IPS-18c (cell line): ENCODE measurements around the gene POLR1G.
"Not testable (repeated sequence)": the region's sequence is repeated elsewhere in the genome, so short reads cannot be mapped to it uniquely, and the experiment has no call there.

Source experiments
- H3K4me3 ChIP-seq: 2 replicates; pipeline ENCODE4 v1.7.0; 2013; ENCODE audit warnings: low read depth, mild to moderate bottlenecking, low read length, moderate library complexity; ENCODE audit not compliant: insufficient read depth
- H3K9me3 ChIP-seq: one replicate; pipeline ENCODE4 v1.6.1; 2013; ENCODE audit warnings: mild to moderate bottlenecking, low read length, moderate library complexity; ENCODE audit not compliant: control insufficient read depth, insufficient read depth

Gene POLR1G

DNA sequence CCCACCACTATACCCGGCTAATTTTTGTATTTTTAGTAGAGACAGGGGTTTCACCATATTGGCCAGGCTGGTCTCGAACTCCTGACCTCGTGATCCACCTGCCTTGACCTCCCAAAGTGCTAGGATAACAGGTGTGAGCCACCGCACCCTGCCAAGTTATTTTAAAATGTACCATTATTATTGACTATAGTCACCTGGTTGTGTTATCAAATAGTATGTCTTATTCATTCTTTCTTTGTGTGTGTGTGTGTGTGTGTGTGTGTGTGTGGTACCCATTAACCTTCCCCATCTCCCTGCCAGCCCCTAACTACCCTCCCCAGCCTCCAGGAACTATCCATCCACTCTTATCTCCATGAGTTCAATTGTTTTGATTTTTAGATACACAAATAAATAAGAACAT, 3.9 kb downstream of the POLR1G start:
- H3K9me3 ChIP-seq, H3K4me3 ChIP-seq: not testable (repeated sequence)

DNA sequence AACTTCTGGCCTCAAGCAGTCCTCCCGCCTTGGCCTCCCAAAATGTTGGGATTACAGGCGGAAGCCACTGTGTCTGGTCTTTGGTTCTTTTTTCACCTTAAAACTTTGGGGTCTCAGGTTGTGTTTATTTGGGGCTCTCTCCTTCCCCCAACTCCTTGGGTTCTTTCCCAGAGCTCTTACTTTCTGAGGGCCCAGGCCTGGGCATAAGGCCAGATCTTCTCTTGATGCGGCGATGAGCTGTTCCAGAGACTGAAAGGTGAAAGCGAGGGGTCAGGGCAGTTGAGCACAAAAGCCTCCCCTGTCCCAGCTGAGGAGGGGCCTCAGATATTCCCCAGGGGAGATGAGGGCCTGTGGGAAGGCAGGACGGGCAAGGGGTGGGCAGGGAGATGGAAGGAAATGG, 7.1 kb downstream of the POLR1G start:
- Histone ChIP-seq H3K9me3 (no peaks in the 10 kb centered on the region), H3K4me3 (no peak overlapping the region)

DNA sequence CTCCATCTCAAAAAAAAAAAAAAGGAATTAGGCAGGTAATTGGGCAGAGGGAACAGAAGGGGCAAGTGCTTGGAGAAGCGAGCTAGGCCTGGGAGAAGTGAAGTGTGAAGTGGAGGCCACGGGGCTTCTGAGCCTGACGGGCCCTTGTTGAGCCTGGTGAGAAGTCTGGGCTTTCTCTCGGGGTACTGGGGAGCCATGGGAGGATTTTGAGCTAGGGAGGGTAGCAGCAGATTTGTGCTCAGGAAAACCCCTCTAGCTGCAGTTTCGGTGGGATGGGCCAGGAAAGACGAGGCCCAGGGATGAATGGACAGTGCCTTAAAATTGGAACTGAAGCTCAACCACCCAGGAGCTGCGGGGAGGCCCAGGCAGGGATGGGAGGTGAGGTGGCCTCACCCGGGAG, 8.0 kb downstream of the POLR1G start:
- H3K9me3 ChIP-seq: no peaks in the 10 kb centered on the region
- H3K4me3 ChIP-seq: no peak overlapping the region

- Histone ChIP-seq H3K9me3 (no peaks in the 10 kb centered on the region), H3K4me3 (no peak overlapping the region)
Observed at GRCh38 chr19:45417151-45417550, 10.7 kb downstream of the POLR1G start.

GRCh38 chr19:45418802-45419201, 12.4 kb downstream of the POLR1G start:
- H3K4me3 ChIP-seq: no peak overlapping the region
- no peaks in the 10 kb centered on the region for H3K9me3 ChIP-seq

GRCh38 chr19:45419396-45419795, 13.0 kb downstream of the POLR1G start:
- Histone ChIP-seq H3K9me3 (no peaks in the 10 kb centered on the region), H3K4me3 (no peak overlapping the region)

- Histone ChIP-seq H3K4me3 (no peak overlapping the region), H3K9me3 (no peaks in the 10 kb centered on the region)
Observed at GRCh38 chr19:45419895-45420294, 13.5 kb downstream of the POLR1G start.

GRCh38 chr19:45420356-45420755, 13.9 kb downstream of the POLR1G start:
- Histone ChIP-seq H3K9me3 (no peaks in the 10 kb centered on the region), H3K4me3 (no peak overlapping the region)

- H3K9me3 ChIP-seq: no peaks in the 10 kb centered on the region
Observed at GRCh38 chr19:45420871-45421270, 14.4 kb downstream of the POLR1G start.

DNA sequence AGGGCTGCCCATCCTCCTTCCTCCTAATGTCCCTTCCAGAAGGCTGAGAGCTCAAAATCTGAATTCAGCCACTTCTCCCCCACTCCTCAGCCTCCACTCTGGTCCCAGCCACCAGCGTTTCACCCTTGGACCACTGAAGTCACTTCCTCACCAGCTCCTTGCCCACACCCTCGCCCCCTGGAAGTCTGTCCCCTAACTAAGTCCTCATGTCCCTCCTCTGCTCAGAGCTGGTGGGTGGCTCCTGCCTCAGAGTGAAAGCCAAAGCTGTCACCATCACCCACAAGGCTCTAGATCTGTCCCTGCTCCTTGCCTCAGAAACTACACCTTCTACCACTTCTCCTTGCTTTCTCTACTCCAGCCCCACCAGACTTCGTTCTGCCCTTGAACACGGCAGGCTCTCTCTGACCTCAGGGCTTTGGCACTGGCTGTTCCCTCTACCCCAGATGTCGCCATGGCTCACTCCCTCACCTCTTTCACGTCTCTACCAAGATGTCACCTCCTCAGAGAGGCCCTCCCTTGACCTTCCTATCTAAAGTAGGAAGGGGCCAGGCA, 15.6 kb downstream of the POLR1G start:
- Histone ChIP-seq H3K9me3 (no peaks in the 10 kb centered on the region), H3K4me3 (no peak overlapping the region)

More at GRCh38 chr19:45420871-45421270, 14.4 kb downstream of the POLR1G start:
- no peak overlapping the region for H3K4me3 ChIP-seq

DNA sequence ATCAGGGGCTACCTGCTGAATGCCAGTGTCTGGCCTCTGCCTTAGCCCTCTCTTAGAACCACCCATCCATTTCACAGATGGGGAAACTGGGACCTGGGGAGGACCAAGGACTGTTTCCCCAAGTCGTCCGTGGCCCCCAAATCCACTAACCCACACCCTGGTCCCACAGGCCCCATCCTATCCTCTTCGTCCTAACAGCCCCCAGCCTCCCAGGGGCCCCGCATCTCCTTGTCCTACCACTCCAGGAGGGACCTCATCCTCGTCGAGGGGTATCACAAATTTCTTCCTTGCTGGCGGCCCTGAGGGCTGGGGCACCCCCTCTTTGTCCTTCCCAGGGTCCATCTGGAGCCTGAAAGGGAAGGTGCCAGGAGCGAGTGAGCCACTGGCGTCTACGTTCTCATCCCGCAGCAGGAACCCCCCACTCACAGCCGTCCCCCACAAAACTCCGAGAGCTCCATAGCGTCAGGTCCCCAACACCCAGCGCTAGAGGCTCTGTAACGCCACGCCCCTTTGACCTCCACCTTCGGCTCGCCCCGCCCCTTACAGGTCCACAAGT, 16.7 kb downstream of the POLR1G start:
- Histone ChIP-seq H3K9me3 (no peaks in the 10 kb centered on the region), H3K4me3 (peak overlapping the region; percentile 84)

DNA sequence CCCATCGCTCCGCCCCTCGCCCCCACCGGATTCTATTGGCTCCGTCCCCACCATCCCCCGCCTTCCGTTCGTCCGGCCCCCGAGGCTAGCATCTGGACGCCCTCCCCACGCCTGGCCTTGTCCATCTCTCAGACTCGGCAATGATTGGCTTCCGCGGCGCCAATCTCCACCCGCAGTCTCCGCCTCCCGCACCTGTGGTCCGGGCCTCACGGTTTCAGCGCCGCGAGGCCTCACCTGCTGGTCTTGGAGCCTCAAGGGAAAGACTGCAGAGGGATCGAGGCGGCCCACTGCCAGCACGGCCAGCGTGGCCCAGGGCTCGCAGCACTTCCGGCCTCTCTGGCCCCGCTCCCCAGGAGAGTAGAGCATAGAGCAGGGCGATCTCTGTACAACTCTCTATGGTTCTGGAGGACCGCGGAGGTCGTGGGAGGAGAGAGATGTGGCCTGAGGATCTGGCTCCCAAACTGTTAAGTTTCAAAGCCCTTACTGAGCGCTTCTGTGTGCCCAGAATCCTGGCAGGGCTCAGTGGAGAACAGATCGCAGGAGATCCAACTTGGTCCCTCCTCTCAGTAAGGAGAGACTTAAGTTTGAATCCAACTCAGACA, 17.2 kb downstream of the POLR1G start, which contains the start of gene ERCC1:
Gene ERCC1 (minus strand): TSS at position 329 of the 602 bp plus-strand sequence. CDS start 543 bp downstream, outside the sequence.
- Histone ChIP-seq H3K9me3 (no peaks in the 10 kb centered on the region), H3K4me3 (peak within 1 kb of the TSS; percentile 84)

- H3K4me3 ChIP-seq: peak overlapping the region; percentile 84
- H3K9me3 ChIP-seq: no peaks in the 10 kb centered on the region
Observed at GRCh38 chr19:45424191-45425058, 18.0 kb downstream of the POLR1G start.

DNA sequence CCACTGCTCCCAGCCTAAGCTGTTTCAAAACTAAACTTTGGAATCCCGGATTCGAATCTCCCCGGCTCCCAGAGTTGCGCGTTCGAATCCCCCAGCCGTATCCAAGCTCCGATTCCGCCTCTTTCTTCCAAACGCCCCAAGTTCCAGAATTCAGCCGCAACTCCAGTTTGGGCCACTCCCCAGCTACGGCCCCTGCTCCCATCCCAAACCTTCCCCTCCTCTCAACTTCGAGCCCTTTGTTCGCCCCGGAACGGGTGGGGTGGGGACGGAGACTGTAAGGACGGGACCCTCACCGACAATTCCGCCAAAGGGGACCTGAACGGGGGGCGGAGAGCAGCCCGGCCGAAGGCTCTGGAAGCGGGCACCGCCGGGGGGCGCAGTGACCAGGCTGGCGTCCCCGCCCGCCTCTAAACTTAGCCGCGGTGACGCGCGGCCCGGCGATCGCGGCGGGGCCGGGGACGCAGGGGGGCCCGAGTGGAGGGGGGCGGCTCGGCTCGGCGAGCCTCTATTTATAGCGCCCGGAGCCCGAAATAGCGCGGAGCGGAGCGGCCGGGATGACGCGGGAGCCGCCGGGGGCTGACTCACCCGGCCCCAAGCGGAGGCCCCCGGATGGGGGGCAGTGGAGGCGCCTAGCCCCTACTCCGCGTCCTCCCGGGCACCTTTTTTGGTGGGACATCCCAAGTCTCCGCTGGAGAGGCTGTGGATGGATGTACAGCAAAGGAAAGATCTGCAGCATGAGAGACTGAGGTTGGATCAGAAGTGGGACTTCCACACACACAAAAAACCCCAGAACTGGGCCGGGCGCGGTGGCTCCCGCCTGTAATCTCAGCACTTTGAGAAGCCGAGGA, 22.2 kb downstream of the POLR1G start:
- no peaks in the 10 kb centered on the region for H3K9me3 ChIP-seq
- peak overlapping the region; percentile 57 for H3K4me3 ChIP-seq

DNA sequence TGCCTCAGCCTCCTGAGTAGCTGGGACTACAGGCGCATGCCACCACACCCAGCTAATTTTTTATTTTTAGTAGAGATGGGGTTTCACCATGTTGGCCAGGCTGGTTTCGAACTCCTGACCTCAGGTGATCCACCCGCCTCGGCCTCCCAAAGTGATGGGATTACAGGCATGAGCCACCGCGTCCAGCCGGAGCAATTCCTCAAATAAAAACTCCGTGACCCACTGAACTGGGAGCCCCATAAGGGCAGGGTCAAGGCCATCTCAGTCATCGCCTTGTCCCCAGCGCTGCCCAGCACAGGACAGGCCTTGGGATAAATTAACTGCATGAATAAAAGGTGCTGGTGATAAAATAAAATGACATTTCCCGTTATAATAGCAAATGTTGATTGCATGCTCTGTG, 23.5 kb downstream of the POLR1G start:
- H3K9me3 ChIP-seq, H3K4me3 ChIP-seq: not testable (repeated sequence)

- not testable (repeated sequence) for H3K4me3 ChIP-seq, H3K9me3 ChIP-seq
Observed at GRCh38 chr19:45431008-45431407, 24.6 kb downstream of the POLR1G start.

DNA sequence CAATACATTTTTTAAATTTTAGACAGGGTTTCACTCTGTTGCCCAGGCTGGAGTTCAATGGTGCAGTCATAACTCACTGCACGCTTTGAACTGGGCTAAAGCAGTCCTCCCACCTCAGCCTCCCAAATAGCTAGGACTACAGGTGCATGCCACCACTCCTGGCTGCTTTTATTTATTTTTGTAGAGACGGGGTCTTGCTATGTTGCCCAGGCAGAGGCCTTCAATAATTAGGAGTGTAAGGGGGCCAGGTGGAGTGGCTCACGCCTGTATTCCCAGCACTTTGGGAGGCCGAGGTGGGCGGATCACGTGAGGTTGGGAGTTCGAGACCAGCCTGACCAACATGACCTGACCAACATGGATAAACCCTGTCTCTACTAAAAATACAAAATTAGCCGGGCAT, 26.1 kb downstream of the POLR1G start:
- H3K9me3 ChIP-seq, H3K4me3 ChIP-seq: not testable (repeated sequence)
